ENCODE results near the gene PIWIL4.

The PIWIL4 gene

DNA sequence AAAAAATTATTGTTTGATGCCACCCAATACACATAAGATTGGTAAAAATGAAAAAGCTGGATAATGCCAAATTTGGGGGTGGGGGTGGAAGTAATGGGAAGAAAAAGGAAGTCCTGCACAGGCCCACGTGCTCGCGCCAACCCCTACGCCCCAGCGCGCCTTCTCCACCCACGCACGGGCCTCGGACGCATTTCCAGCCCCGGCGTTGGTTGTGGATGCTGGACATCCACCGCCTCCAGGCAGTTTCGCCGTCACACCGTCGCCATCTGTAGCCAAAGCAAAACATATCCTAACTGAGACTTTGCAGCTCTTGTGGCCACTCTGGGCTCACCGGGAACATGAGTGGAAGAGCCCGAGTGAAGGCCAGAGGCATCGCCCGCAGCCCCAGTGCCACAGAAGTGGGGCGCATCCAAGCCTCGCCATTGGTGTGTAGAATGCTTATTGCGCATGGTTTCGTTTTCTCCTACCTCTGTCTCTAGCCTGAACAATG lies at the start of gene PIWIL4:
PIWIL4 (plus strand) TSS at position 188 of the 490 bp plus-strand sequence; CDS start at position 339, 151 bp downstream.
- no peak for DNase-seq (ENCODE audit: low read depth in 3 of 3)

DNA sequence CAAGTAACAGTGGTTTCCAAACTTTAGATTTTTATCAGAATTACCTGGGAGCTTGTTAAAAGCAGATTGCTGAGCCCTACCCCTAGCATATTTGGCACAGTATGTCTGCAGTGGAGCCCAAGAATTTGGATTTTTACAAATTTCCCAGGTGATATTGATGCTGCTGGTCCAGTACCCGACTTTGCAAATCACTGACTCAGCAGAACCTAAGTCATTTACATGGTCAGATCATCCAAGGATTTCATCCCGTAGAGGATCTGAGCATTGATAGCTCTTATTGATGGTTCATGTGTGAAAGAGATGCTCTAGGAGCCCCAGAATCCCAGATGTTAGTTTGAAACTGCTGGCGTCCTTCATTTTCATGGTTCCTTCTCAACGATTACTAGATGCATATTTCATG lies 48.9 kb upstream of the PIWIL4 start:
- no peak for DNase-seq (ENCODE audit: low read depth in 3 of 3)

- no peak for DNase-seq (ENCODE audit: low read depth in 3 of 3)
Measured at GRCh38 chr11:94519478-94520084, 47.6 kb upstream of the PIWIL4 start.

GRCh38 chr11:94521684-94522083 lies 45.5 kb upstream of the PIWIL4 start:
- DNase-seq (ENCODE audit: low read depth in 3 of 3): no peak

- DNase-seq (ENCODE audit: low read depth in 3 of 3): no peak
Measured at GRCh38 chr11:94524341-94524740, 42.8 kb upstream of the PIWIL4 start.

DNA sequence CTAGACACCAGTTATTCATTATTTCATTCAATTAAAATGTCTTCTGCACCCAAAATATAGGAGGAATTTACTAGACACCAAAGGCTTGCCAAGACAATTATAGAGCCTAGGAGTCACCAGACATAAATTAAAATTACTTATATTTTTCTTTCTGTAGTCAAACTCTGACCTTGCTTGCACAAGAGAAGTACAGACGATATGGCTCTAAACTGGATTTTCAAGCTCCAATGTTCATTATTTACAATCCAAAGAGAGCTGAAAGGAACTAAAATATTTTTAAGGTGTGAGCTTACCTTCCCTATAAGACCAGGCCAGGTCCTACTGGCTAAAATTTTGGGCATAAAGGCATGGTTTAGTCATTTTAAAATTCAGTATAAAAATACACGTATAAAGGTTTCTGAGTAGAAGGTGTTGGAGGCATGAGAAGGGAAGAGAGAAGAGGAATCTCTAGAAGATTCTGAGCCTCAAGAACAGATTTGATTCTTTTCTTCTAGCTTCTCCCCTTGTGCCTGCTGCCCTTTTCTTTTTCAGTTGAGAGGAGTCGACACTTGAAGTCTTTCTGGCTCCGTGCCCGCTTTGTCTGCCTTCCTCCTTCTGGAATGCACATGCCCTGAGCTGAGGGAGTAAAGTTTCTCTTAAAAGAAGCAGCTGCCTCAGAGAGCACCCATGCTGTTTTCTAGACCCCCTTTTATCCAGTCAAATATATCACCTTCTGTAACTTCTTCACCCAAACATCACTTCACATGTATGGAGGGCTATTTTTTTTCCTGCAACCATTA lies 41.4 kb upstream of the PIWIL4 start:
- DNase-seq (ENCODE audit: low read depth in 3 of 3): no peak

DNA sequence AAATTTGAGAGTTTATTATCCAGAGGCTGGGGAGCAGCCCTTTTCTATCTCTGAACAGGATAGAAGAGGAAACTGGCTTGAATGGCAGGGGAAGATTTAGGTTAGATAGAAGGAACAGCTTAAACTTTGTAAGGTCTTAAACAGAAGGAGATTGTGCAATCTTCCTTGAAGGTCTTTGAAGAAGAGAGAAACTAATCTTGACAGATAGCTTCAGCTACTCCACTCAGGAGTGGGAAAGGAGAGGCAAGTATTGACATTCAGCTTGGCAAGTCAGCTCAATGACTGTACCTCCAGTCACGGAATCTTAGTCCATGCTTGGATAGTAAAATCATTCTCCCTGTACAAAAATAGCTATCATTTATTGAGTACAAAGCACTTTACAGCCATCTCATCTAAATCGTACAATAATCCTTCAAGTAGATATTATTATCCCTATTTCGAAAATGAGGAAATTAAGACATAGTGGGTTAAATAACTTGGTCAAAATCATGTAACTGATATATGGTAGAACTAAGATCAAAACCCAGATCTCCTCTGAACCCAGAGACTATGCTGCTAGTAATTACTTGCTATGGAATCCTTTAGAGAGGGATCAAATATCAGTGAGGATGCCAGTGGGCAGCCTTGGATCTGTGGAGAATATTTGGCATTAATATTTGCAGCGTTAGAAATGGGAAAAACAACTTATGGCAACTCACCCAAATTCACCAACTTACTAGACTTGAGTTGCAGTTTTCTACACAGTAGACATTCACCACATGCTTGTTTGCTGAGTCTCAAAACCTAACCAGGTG lies 40.3 kb upstream of the PIWIL4 start:
- DNase-seq (ENCODE audit: low read depth in 3 of 3): no peak

DNA sequence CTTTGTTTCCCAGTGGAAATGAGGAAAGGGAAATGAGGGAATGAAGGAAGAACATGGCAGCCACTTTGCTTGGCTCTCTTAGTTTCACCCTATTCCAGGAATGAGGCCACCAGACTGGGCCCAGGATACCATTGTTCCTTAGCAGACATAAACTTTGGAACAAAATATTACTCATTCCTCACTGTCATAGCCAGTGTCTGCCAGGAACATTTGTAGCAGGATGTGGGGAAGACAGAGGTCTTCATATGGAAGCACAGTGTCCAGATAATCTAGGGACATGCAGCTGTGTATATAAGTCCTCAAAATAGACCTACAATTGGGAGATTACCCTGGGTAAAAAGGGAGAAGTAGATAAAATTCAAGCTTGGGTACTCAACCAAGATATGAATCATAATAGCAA lies 38.6 kb upstream of the PIWIL4 start:
- DNase-seq (ENCODE audit: low read depth in 3 of 3): no peak

- no peak for DNase-seq (ENCODE audit: low read depth in 3 of 3)
Measured at GRCh38 chr11:94532211-94532610, 35.0 kb upstream of the PIWIL4 start.

DNA sequence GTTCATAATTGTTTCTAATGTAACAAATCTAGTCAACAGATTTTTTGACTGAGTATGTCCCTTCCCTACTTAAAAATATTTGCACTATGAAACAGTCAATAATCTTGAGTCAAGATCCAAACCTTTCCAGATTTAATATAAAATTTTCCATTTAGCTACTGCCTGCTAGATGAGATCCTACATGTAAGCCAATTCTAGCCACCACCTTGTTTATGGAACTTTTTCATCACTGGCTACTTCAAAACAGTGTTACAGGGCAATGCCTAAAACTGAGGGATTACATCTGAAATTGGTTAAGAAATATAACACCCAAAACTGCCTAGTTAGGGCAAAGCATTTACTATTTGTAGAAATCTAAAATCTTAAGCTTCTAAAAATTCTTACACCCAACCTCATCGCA lies 34.0 kb upstream of the PIWIL4 start:
- DNase-seq (ENCODE audit: low read depth in 3 of 3): no peak

DNA sequence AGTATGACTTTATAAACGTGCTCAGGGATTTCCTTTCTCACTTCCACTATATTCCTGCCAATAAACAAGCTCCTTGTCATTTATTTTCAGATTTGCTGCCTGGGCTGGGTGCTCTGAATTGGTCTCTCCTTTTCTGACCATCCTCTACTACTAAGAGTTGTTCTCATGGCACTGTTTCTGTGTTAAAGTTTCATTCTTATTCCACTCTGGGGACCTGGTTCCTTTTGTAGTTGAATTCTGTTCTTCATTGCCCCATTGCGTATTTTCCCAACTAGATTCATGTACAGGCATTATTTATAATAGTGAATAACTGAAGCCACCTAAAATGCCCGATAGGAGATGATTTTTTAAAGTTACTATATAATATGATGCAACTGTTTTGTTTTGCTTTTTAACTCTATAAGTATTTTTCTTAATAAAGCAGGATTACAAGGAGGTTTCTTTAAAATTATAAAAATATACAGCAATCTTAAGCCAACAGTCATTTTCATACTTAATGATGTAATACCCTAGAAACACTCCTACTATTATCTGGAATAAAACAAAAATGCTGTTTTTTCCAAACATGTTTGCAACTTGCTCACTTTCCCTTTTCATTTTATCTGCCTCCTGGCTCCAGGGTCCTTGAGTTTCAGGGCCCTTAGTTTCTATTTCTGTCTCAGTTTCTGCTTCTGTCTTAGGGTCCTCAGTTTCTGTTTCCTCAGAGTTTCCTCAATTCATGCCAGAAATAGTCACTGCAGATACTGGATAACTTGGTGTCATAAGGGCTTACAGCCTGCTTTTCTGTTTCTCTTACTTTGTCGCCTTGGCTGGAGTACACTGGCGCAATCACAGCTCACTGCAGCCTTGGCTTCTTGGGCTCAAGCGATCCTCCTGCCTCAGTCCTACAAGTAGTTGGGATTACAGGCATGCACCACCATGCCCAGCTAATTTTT lies 33.2 kb upstream of the PIWIL4 start:
- DNase-seq (ENCODE audit: low read depth in 3 of 3): no peak

- DNase-seq (ENCODE audit: low read depth in 3 of 3): no peak
Measured at GRCh38 chr11:94536386-94536785, 30.8 kb upstream of the PIWIL4 start.

GRCh38 chr11:94537031-94537600 lies 30.1 kb upstream of the PIWIL4 start:
- DNase-seq (ENCODE audit: low read depth in 3 of 3): no peak

DNA sequence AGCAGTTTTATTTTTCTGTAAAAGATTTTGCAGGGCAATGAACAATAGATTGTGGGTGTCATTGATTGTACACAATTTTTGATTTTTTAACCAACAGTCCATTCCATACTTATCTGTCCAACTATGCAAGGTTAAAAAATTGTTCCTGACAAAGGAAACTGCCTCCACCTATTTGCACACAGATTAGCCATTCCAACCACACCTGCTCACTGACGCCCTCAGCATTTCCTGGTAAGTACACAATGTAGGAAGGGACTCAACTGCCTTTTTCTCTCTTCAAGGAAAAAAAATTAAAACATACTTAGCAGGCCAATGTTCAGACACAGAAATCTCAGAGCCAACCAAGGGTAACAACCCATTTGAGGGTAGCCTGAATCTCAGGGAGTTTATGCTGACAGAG lies 27.7 kb upstream of the PIWIL4 start:
- DNase-seq (ENCODE audit: low read depth in 3 of 3): no peak

GRCh38 chr11:94543695-94544645 lies 23.2 kb upstream of the PIWIL4 start, which contains the start of gene FUT4:
Gene FUT4, plus strand, starts transcription at chr11:94543921. Its CDS starts 213 bp downstream, at chr11:94544134.
- DNase-seq (ENCODE audit: low read depth in 3 of 3): peak; percentile 47 to 77 (median 52)

DNA sequence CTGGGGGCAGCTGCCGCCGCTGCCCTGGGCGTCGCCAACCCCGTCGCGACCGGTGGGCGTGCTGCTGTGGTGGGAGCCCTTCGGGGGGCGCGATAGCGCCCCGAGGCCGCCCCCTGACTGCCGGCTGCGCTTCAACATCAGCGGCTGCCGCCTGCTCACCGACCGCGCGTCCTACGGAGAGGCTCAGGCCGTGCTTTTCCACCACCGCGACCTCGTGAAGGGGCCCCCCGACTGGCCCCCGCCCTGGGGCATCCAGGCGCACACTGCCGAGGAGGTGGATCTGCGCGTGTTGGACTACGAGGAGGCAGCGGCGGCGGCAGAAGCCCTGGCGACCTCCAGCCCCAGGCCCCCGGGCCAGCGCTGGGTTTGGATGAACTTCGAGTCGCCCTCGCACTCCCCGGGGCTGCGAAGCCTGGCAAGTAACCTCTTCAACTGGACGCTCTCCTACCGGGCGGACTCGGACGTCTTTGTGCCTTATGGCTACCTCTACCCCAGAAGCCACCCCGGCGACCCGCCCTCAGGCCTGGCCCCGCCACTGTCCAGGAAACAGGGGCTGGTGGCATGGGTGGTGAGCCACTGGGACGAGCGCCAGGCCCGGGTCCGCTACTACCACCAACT lies 22.4 kb upstream of the PIWIL4 start:
- DNase-seq (ENCODE audit: low read depth in 3 of 3): no peak

- DNase-seq (ENCODE audit: low read depth in 3 of 3): no peak
Measured at GRCh38 chr11:94545264-94546161, 21.7 kb upstream of the PIWIL4 start.

DNA sequence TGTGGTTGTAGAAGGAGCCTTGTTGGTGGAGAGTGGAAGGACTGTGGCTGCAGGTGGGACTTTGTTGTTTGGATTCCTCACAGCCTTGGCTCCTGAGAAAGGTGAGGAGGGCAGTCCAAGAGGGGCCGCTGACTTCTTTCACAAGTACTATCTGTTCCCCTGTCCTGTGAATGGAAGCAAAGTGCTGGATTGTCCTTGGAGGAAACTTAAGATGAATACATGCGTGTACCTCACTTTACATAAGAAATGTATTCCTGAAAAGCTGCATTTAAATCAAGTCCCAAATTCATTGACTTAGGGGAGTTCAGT lies 21.1 kb upstream of the PIWIL4 start:
- no peak for DNase-seq (ENCODE audit: low read depth in 3 of 3)
